ENCODE results near the gene TIMM21. TPM values are rescaled to one million over a fixed set of nuclear protein-coding genes. Genes with fewer than 3 reads are reported as not detected.

TIMM21 gene
- total RNA-seq, 2 donors from 2014 or later, result 56.5 to 71.8 TPM

DNA sequence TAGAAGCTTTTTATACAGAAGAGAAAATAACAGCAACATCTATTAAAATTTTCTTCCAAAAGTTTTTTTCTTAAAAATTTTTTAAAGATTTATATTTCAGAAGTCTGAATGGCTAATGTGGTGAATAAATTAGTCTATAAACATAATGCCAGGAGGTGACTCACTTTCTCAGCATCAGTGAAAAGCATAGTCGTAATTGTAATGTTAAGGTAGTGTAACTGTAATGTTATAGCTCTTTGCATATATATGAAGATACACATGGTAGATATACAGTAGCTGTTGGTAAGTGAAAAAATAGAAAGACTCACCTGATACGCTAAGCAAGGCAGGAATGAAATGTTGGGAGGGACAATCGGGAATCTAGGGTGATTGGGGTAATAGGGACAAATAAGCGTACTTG is 5.5 kb downstream of the TIMM21 start:
- H3K27me3 ChIP-seq, result no peaks in the 10 kb centered on the region
- TF ChIP-seq, protein P1, sequence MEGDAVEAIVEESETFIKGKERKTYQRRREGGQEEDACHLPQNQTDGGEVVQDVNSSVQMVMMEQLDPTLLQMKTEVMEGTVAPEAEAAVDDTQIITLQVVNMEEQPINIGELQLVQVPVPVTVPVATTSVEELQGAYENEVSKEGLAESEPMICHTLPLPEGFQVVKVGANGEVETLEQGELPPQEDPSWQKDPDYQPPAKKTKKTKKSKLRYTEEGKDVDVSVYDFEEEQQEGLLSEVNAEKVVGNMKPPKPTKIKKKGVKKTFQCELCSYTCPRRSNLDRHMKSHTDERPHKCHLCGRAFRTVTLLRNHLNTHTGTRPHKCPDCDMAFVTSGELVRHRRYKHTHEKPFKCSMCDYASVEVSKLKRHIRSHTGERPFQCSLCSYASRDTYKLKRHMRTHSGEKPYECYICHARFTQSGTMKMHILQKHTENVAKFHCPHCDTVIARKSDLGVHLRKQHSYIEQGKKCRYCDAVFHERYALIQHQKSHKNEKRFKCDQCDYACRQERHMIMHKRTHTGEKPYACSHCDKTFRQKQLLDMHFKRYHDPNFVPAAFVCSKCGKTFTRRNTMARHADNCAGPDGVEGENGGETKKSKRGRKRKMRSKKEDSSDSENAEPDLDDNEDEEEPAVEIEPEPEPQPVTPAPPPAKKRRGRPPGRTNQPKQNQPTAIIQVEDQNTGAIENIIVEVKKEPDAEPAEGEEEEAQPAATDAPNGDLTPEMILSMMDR (IDR thresholded peaks at IDR 0.05), result no peak
- H3K4me1 ChIP-seq, result peaks cover 0 to 43% of the 10 kb centered on the region in 2 donors
- H3K9me3 ChIP-seq, result no peaks in the 10 kb centered on the region
- no peak for DNase-seq (ENCODE audit: low spot score)
- no peak overlapping the region for H3K4me3 ChIP-seq
- peaks cover 51% of the 10 kb centered on the region for H3K36me3 ChIP-seq
- no peak overlapping the region for H3K27ac ChIP-seq

GRCh38 chr18:74154716-74155115 is 6.4 kb downstream of the TIMM21 start:
- H3K4me1 ChIP-seq, result peaks cover 0 to 34% of the 10 kb centered on the region in 2 donors

GRCh38 chr18:74155276-74155675 is 7.0 kb downstream of the TIMM21 start:
- Histone ChIP-seq H3K27ac (no peak overlapping the region), H3K9me3 (no peaks in the 10 kb centered on the region), H3K36me3 (peaks cover 64% of the 10 kb centered on the region), H3K4me3 (no peak overlapping the region), H3K4me1 (peaks cover 0 to 28% of the 10 kb centered on the region in 2 donors), H3K27me3 (no peaks in the 10 kb centered on the region)
- no peak for DNase-seq (ENCODE audit: low spot score)
- TF ChIP-seq, protein P1 (IDR thresholded peaks at IDR 0.05), result no peak

More at GRCh38 chr18:74154716-74155115, 6.4 kb downstream of the TIMM21 start:
- H3K27me3 ChIP-seq, result no peaks in the 10 kb centered on the region
- H3K9me3 ChIP-seq, result no peaks in the 10 kb centered on the region
- TF ChIP-seq, protein P1 (IDR thresholded peaks at IDR 0.05), result no peak
- no peak for DNase-seq (ENCODE audit: low spot score)
- H3K36me3 ChIP-seq, result peaks cover 60% of the 10 kb centered on the region
- H3K27ac ChIP-seq, result no peak overlapping the region
- H3K4me3 ChIP-seq, result no peak overlapping the region

- TF ChIP-seq, protein P1 (IDR thresholded peaks at IDR 0.05), result no peak
- H3K4me3 ChIP-seq, result no peak overlapping the region
- no peaks in the 10 kb centered on the region for H3K9me3 ChIP-seq
- DNase-seq (ENCODE audit: low spot score), result no peak
- no peaks in the 10 kb centered on the region for H3K27me3 ChIP-seq
- H3K36me3 ChIP-seq, result peaks cover 25% of the 10 kb centered on the region
- no peaks in the 10 kb centered on the region for H3K4me1 ChIP-seq
- H3K27ac ChIP-seq, result no peak overlapping the region
These were observed 14.8 kb downstream of the TIMM21 start for GRCh38 chr18:74163019-74163660.

DNA sequence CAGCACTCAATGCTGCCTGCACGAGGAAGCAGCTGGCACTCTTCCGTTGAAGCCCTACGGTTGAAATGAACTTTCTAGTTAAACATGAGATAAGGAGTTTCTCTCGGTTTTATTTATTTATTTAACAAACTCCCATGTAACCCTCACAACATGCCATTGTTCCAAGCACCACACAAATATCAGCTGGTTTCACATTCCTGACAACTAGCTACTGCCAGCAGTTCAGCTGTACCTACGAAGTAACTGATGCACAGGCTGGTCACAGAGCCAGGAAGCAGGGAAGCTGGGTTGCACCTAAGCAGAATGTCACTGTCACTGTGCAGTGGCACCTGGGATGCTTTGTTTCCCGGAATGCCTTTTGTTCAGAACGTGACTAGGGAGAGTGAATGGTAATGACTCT is 18.1 kb downstream of the TIMM21 start:
- H3K4me3 ChIP-seq, result no peak overlapping the region
- no peaks in the 10 kb centered on the region for H3K4me1 ChIP-seq
- H3K27me3 ChIP-seq, result no peaks in the 10 kb centered on the region
- TF ChIP-seq, protein P1 (IDR thresholded peaks at IDR 0.05), result no peak
- DNase-seq (ENCODE audit: low spot score), result no peak
- no peak overlapping the region for H3K27ac ChIP-seq
- no peaks in the 10 kb centered on the region for H3K9me3 ChIP-seq
- no peaks in the 10 kb centered on the region for H3K36me3 ChIP-seq

Data from right atrium auricular region (tissue), 2 donors.